Measurements from ENCODE around the gene BAIAP2. TPM values are rescaled to one million over a fixed set of nuclear protein-coding genes. Genes with fewer than 3 reads are reported as not detected.

Gene BAIAP2
- total and polyA plus RNA-seq, 10 of the 15 experiments (the other 5 are each of a cell fraction or from before 2014, with no cell fraction given): 0.15 to 1.2 (median 0.46) TPM; not detected in 2

GRCh38 chr17:81080019-81080418, 45.1 kb downstream of the BAIAP2 start:
- BruUV-seq (replicated peaks): no TSS peak
- no peak overlapping the region for H2AFZ ChIP-seq (ENCODE audit: control insufficient read depth, low read depth, low read length)
- RAD21 ChIA-PET (ENCODE audit: unreplicated experiment): no interaction called here
- H3K9me3 ChIP-seq (replicated peaks; ENCODE audit: control insufficient read depth, insufficient read depth, low read length): no peaks in the 10 kb centered on the region
- TF ChIP-seq NR2C2 (IDR thresholded peaks at IDR 0.05; ENCODE audit: borderline replicate concordance, control insufficient read depth, insufficient read length, low read depth) (no peak), BACH1 (IDR thresholded peaks at IDR 0.05; ENCODE audit: borderline replicate concordance) (no peak), SIX5 (IDR thresholded peaks at IDR 0.05; ENCODE audit: low read depth, low read length, severe bottlenecking) (no peak), NFIC (IDR thresholded peaks at IDR 0.05; ENCODE audit: low read depth, low read length) (no peak), HDAC2 (IDR thresholded peaks at IDR 0.05) (no peak), CHD2 (IDR thresholded peaks at IDR 0.05; ENCODE audit: borderline replicate concordance, low read depth, low read length) (no peak), POLR2AphosphoS2 (IDR thresholded peaks at IDR 0.05; ENCODE audit: low read depth, low read length) (no peak), RELA (IDR thresholded peaks at IDR 0.05; ENCODE audit: borderline replicate concordance, partially characterized antibody) (no peak)
- TF ChIP-seq, protein P1, sequence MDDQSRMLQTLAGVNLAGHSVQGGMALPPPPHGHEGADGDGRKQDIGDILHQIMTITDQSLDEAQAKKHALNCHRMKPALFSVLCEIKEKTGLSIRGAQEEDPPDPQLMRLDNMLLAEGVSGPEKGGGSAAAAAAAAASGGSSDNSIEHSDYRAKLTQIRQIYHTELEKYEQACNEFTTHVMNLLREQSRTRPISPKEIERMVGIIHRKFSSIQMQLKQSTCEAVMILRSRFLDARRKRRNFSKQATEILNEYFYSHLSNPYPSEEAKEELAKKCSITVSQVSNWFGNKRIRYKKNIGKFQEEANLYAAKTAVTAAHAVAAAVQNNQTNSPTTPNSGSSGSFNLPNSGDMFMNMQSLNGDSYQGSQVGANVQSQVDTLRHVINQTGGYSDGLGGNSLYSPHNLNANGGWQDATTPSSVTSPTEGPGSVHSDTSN (IDR thresholded peaks at IDR 0.05; ENCODE audit: insufficient replicate concordance, low read depth, low read length): no peak
- TF ChIP-seq, protein P2, sequence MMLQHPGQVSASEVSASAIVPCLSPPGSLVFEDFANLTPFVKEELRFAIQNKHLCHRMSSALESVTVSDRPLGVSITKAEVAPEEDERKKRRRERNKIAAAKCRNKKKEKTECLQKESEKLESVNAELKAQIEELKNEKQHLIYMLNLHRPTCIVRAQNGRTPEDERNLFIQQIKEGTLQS (IDR thresholded peaks at IDR 0.05; ENCODE audit: borderline replicate concordance, extremely low read depth, low read depth, low read length): no peak
- ATAC-seq (no peak), FAIRE-seq (no peak), DNase-seq (ENCODE audit: low read depth, low spot score) (no peak)
- CTCF ChIA-PET: no interaction called here
- in situ Hi-C loops (cut with MboI) (no loop called here), intact Hi-C loops (cut with micrococcal nuclease; ENCODE audit: unreplicated experiment) (no loop called here)
- no peaks in the 10 kb centered on the region for H4K20me1 ChIP-seq (ENCODE audit: control insufficient read depth, insufficient read depth)
- no peak overlapping the region for H3K4me3 ChIP-seq
- no peak overlapping the region for H3K27ac ChIP-seq (ENCODE audit: control insufficient read depth, insufficient read depth)
- no peaks in the 10 kb centered on the region for H3K79me2 ChIP-seq (ENCODE audit: control insufficient read depth, insufficient read depth, low read length)
- H3K4me2 ChIP-seq (ENCODE audit: control insufficient read depth, insufficient read depth): no peak overlapping the region
- POLR2A ChIA-PET: no interaction called here
- no peaks in the 10 kb centered on the region for H3K4me1 ChIP-seq (ENCODE audit: control insufficient read depth, insufficient read depth, low read length)
- no peak overlapping the region for H3K9ac ChIP-seq (ENCODE audit: control insufficient read depth, insufficient read depth, low read length)
- 43% methylated on average over 14 of the region's 19 CpGs for WGBS (ENCODE audit: insufficient coverage, insufficient replicate concordance, low lambda C conversion rate, missing lambda C conversion rate)
- SMC1A ChIA-PET (ENCODE audit: uncharacterized antibody, unreplicated experiment): no interaction called here
- no peaks in the 10 kb centered on the region for H3K36me3 ChIP-seq (ENCODE audit: control insufficient read depth in 2 of 2, insufficient read depth in 2 of 2, low read length in 1 of 2)
- no peaks in the 10 kb centered on the region; a peak in 2 of 4 replicates for H3K27me3 ChIP-seq (replicated peaks in 1 of 2; ENCODE audit: control insufficient read depth in 2 of 2, insufficient read depth in 2 of 2, low read length in 1 of 2)
